PC-9 (cell line): ENCODE results near the gene GFAP. TPM values are rescaled to one million over a fixed set of nuclear protein-coding genes. Genes with fewer than 3 reads are reported as not detected.

Source experiments
- BruUV-seq: library from RNA; stranded (reverse); fragments of 400-500 nt; replicated peaks from 2 replicates; lab custom pipeline; 2021; lab: Mats Ljungman, UMichigan
- CTCF ChIA-PET: fragments of 300-600 bp; sonication (Branson Sonifier 250); formaldehyde crosslinking; loops from one replicate; lab custom pipeline; 2022; ENCODE audit warnings: antibody characterized with exemption; lab: Charles Lee
- POLR2A ChIA-PET: fragments of 300-600 bp; sonication (Branson Sonifier 250); formaldehyde crosslinking; loops from one replicate; lab custom pipeline; 2022; ENCODE audit warnings: antibody characterized with exemption; ENCODE audit not compliant: unreplicated experiment; lab: Charles Lee
- DNase-seq, 2 experiments: peaks; one replicate each; pipeline versions ENCODE4 v3.0.0 to v3.0.0-alpha.2; 2015 to 2022; ENCODE audit warnings: mixed read lengths in 1 of 2
- H2AFZ ChIP-seq: fragments of 200-600 bp; sonication (generic); 2 replicates; pipeline ENCODE4 v1.8.1; 2017; ENCODE audit warnings: antibody characterized with exemption
- H3F3A ChIP-seq: fragments of 200-600 bp; sonication (generic); 2 replicates; pipeline ENCODE4 v1.8.1; 2017; ENCODE audit warnings: antibody characterized with exemption, mild to moderate bottlenecking, low read depth; ENCODE audit not compliant: insufficient read depth
- H3K27ac ChIP-seq: fragments of 200-600 bp; sonication (generic); 2 replicates; pipeline ENCODE4 v1.6.1; 2016; ENCODE audit warnings: mixed run types
- H3K27me3 ChIP-seq: fragments of 200-600 bp; sonication (generic); 2 replicates; pipeline ENCODE4 v1.6.1; 2016; ENCODE audit warnings: low read depth, mixed run types; ENCODE audit not compliant: insufficient read depth
- H3K36me3 ChIP-seq: fragments of 200-600 bp; sonication (generic); 2 replicates; pipeline ENCODE4 v1.6.1; 2016; ENCODE audit warnings: low read depth, mixed run types
- H3K4me1 ChIP-seq: fragments of 200-600 bp; sonication (generic); replicated peaks from 2 replicates; pipeline ENCODE4 v1.6.1; 2016; ENCODE audit warnings: mixed run types; ENCODE audit not compliant: insufficient read depth
- H3K4me2 ChIP-seq: fragments of 200-600 bp; sonication (generic); 2 replicates; pipeline ENCODE4 v1.6.1; 2017; ENCODE audit warnings: mixed run types
- H3K4me3 ChIP-seq: fragments of 200-600 bp; sonication (generic); 2 replicates; pipeline ENCODE4 v1.6.1; 2016; ENCODE audit warnings: mixed run types
- H3K79me2 ChIP-seq: fragments of 200-600 bp; sonication (generic); 2 replicates; pipeline ENCODE4 v1.6.1; 2017; ENCODE audit warnings: low read depth, mixed run types
- H3K9me2 ChIP-seq: fragments of 200-600 bp; sonication (generic); 2 replicates; pipeline ENCODE4 v1.8.1; 2017; ENCODE audit warnings: mild to moderate bottlenecking; ENCODE audit not compliant: insufficient read depth
- H3K9me3 ChIP-seq: fragments of 200-600 bp; sonication (generic); 2 replicates; pipeline ENCODE4 v1.8.1; 2016; ENCODE audit warnings: low read depth; ENCODE audit not compliant: insufficient read depth
- H4K20me1 ChIP-seq: fragments of 200-600 bp; sonication (generic); 2 replicates; pipeline ENCODE4 v1.8.1; 2017; ENCODE audit not compliant: insufficient read depth
- EZH2 ChIP-seq: fragments of 200-600 bp; sonication (generic); IDR thresholded peaks from 2 replicates; pipeline ENCODE4 v1.8.0; 2017; ENCODE audit warnings: antibody characterized with exemption, low read depth
- intact Hi-C: fragments of 100-400 bp; cut with micrococcal nuclease; formaldehyde crosslinking; loops from one replicate; pipeline ENCODE4 v1.10.0; 2022; ENCODE audit not compliant: unreplicated experiment
- total RNA-seq: library from RNA; stranded (reverse); gene quantifications from 2 replicates; pipeline ENCODE4 v1.2.3, GENCODE V29; 2021
- TF ChIP-seq, protein P1 (sequence below): fragments of 200-600 bp; sonication (generic); conservative IDR thresholded peaks from 2 replicates; pipeline ENCODE4 v1.6.1; 2017; ENCODE audit warnings: mixed run types, antibody characterized with exemption, mild to moderate bottlenecking, moderate library complexity

GFAP gene
- total RNA-seq, 1 experiment from 2014 or later, result not detected

DNA sequence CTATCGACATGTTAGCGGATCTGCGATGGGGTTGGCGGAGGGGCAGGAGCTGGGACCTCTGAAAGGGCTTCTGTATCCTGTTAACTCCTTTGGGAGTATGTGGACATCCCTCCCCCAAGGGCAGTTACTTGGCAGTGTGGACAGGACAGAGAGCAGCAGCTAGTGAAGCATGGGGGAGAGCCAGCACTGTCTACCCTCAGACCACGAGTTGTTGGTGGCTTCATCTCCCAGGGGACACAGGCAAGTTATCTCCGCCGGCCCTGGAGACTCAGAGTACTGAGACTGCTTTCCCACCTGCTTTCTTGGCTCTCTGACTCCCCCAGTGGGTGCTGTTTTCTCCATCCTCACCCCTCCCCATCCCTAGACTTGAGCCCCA lies 5.3 kb upstream of the GFAP start:
- TF ChIP-seq EZH2, result no peak
- TF ChIP-seq, protein P1, sequence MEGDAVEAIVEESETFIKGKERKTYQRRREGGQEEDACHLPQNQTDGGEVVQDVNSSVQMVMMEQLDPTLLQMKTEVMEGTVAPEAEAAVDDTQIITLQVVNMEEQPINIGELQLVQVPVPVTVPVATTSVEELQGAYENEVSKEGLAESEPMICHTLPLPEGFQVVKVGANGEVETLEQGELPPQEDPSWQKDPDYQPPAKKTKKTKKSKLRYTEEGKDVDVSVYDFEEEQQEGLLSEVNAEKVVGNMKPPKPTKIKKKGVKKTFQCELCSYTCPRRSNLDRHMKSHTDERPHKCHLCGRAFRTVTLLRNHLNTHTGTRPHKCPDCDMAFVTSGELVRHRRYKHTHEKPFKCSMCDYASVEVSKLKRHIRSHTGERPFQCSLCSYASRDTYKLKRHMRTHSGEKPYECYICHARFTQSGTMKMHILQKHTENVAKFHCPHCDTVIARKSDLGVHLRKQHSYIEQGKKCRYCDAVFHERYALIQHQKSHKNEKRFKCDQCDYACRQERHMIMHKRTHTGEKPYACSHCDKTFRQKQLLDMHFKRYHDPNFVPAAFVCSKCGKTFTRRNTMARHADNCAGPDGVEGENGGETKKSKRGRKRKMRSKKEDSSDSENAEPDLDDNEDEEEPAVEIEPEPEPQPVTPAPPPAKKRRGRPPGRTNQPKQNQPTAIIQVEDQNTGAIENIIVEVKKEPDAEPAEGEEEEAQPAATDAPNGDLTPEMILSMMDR, result no peak
- CTCF ChIA-PET, result interaction anchor here (0.5 to 1.5 kb wide), 5 partner anchors 11 to 215 kb away, joined by 3 to 26 read pairs (median 3); partner anchors contain the start of genes ACBD4 and C1QL1

DNA sequence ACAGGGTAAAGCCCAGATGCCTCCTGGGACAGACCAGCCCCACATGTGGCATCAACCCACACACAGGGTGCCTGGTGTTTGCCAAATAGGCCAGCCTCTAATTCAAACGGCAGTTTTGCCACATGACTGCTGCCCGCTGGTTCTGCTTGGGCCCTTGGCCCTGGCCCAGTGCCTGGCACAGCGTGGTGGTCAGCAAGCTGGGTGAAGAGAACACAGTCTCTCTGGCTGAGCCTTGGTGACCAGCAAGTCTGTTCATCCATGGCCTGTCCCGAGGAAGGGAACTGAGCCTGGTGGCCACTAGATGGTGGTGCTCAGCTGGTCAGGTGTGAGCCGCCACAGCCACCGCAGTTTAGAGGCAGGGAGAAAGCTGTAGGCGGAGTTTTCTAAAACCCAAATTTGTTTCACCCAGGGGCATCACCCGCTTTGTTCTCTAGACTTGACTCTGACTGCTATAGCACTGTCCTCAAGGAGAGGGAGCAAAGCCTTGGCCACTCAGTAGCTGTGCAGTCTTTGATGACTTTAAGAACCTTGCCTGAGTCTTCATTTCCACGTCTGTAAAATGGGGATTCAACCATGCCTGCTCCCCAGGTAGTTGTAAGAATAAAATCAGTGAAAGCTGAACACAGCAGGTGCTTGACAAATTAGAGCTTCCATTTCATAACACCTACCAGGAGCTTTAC lies 4.7 kb upstream of the GFAP start:
- Histone ChIP-seq H3K4me1 (peaks cover 9% of the 10 kb centered on the region), H3K36me3 (no peaks in the 10 kb centered on the region), H4K20me1 (no peaks in the 10 kb centered on the region), H3K27ac (no peak overlapping the region), H3F3A (peaks cover 16% of the 10 kb centered on the region; the same call in 1 of the 2 replicates), H3K4me2 (no peak overlapping the region), H2AFZ (no peak overlapping the region), H3K79me2 (no peaks in the 10 kb centered on the region), H3K27me3 (peaks cover 8% of the 10 kb centered on the region; the same call in 1 of the 2 replicates), H3K9me2 (no peaks in the 10 kb centered on the region), H3K4me3 (no peak overlapping the region), H3K9me3 (no peaks in the 10 kb centered on the region)
- DNase-seq, result peak; percentile 64 to 74
- TF ChIP-seq EZH2, result no peak
- TF ChIP-seq, protein P1, result peak; percentile 83
- ChIA-PET POLR2A (no interaction called here), CTCF (interaction anchor here (0.7 to 1.5 kb wide), 4 partner anchors 10 to 215 kb away, joined by 3 to 26 read pairs (median 4); partner anchors contain the start of gene ACBD4)
- intact Hi-C loops, result loop anchor here (1.0 to 5.0 kb wide), 3 partner anchors 102 to 212 kb away; partner anchors contain the start of gene PLCD3
- BruUV-seq, result no TSS peak

More for the DNA sequence above, 5.3 kb upstream of the GFAP start:
- Histone ChIP-seq H3K27ac (no peak overlapping the region), H3K9me3 (no peaks in the 10 kb centered on the region), H3K79me2 (no peaks in the 10 kb centered on the region), H3K4me3 (no peak overlapping the region), H3K9me2 (no peaks in the 10 kb centered on the region), H3K4me2 (no peak overlapping the region), H3F3A (peaks cover 16% of the 10 kb centered on the region; the same call in 1 of the 2 replicates), H3K4me1 (peaks cover 8% of the 10 kb centered on the region), H4K20me1 (no peaks in the 10 kb centered on the region), H3K27me3 (peaks cover 8% of the 10 kb centered on the region; the same call in 1 of the 2 replicates), H3K36me3 (no peaks in the 10 kb centered on the region), H2AFZ (no peak overlapping the region)
- no peak for DNase-seq
- intact Hi-C loops, result loop anchor here (1.0 to 5.0 kb wide), 3 partner anchors 102 to 212 kb away; partner anchors contain the start of gene PLCD3
- POLR2A ChIA-PET, result no interaction called here
- no TSS peak for BruUV-seq

DNA sequence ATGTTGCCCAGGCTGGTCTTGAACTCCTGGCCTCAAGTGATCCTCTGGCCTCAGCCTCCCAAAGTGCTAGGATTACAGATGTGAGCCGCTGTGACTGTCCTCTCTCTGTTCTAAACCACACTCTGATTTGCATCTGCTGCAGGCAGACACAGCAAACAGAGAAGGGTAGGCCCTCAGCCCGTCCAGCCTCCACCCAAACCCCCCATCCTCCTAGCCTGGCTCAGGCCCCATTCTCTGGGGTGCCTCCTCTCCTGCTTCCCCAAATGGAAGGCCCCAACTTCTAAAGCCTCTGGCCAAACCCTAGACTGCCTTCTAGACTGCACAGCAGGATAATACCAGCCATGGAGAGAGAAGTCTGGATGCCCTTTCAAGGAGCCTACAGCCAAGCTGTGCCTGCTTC lies 4.1 kb upstream of the GFAP start:
- H2AFZ ChIP-seq, result no peak overlapping the region
- no peak overlapping the region for H3K27ac ChIP-seq
- no peaks in the 10 kb centered on the region for H3K79me2 ChIP-seq
- H3F3A ChIP-seq, result peaks cover 15% of the 10 kb centered on the region; the same call in 1 of the 2 replicates
- POLR2A ChIA-PET, result interaction anchor here (0.7 kb wide), 1 partner anchor 216 kb away, joined by 3 read pairs; the partner anchor contains the start of gene ACBD4
- no peaks in the 10 kb centered on the region for H3K9me3 ChIP-seq
- H3K4me3 ChIP-seq, result no peak overlapping the region
- no peaks in the 10 kb centered on the region for H4K20me1 ChIP-seq
- H3K27me3 ChIP-seq, result peaks cover 8% of the 10 kb centered on the region; the same call in 1 of the 2 replicates
- intact Hi-C loops, result no loop called here
- no peak for DNase-seq
- H3K9me2 ChIP-seq, result no peaks in the 10 kb centered on the region
- H3K36me3 ChIP-seq, result no peaks in the 10 kb centered on the region
- H3K4me2 ChIP-seq, result no peak overlapping the region
- no peak for TF ChIP-seq EZH2
- TF ChIP-seq, protein P1, result no peak
- no TSS peak for BruUV-seq
- H3K4me1 ChIP-seq, result peaks cover 9% of the 10 kb centered on the region
- CTCF ChIA-PET, result interaction anchor here (0.6 to 1.0 kb wide), 2 partner anchors 100 to 116 kb away, joined by 7 to 26 read pairs; no protein-coding TSS in a partner anchor
